MV-4-11 (cell line): ENCODE measurements around the gene SLC35A5.

ENCODE experiments used
- DNase-seq: peaks from one replicate; lab custom pipeline; 2025; lab: John Stamatoyannopoulos, UW

The SLC35A5 gene

GRCh38 chr3:112627419-112627818, 65.6 kb downstream of the SLC35A5 start:
- DNase-seq: no peak

- DNase-seq: no peak
Measured at GRCh38 chr3:112627919-112628466, 66.1 kb downstream of the SLC35A5 start.

- DNase-seq: peak; percentile 72
Measured at GRCh38 chr3:112629425-112629824, 67.6 kb downstream of the SLC35A5 start.

- DNase-seq: no peak
Measured at GRCh38 chr3:112631257-112631656, 69.4 kb downstream of the SLC35A5 start.

GRCh38 chr3:112632596-112632995, 70.8 kb downstream of the SLC35A5 start:
- DNase-seq: no peak

DNA sequence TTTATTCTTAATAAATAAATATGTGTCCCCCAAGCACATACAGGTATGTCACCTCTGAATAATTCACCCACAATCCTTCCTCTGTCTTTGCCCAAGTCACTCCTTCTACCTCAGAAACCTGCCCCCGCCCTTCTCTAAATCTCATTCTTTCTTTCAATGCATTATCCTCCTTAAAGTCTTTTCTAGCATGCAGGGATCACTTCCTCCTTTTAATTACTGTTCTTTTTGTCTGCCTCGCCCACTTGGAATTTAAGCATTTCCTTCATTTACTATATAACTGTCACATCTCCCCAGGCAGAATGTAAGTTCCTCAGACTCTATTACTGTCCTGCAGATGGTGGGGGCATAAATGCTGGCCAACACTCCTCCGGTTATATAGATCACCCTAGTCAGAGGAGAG, 71.3 kb downstream of the SLC35A5 start:
- peak; percentile 70 for DNase-seq

DNA sequence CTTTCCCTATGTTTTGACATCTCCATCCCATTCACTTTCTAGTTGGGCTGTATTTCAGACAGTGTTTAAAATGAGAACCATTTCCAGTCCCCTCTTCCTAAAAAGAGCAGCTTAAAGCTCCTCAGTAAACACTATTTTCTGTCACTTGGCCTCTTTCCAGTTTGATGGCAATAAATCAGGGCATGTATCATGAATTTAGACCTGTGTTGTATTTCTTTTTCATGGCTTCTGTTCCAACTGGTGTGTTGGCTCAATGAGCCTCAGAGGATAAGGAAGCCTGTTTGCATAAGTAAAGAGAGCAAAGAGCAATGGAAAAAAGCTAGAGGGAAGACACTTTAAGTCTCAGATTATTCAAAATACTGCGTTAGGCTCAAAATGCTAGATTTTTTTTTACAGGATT, 71.9 kb downstream of the SLC35A5 start:
- no peak for DNase-seq

DNA sequence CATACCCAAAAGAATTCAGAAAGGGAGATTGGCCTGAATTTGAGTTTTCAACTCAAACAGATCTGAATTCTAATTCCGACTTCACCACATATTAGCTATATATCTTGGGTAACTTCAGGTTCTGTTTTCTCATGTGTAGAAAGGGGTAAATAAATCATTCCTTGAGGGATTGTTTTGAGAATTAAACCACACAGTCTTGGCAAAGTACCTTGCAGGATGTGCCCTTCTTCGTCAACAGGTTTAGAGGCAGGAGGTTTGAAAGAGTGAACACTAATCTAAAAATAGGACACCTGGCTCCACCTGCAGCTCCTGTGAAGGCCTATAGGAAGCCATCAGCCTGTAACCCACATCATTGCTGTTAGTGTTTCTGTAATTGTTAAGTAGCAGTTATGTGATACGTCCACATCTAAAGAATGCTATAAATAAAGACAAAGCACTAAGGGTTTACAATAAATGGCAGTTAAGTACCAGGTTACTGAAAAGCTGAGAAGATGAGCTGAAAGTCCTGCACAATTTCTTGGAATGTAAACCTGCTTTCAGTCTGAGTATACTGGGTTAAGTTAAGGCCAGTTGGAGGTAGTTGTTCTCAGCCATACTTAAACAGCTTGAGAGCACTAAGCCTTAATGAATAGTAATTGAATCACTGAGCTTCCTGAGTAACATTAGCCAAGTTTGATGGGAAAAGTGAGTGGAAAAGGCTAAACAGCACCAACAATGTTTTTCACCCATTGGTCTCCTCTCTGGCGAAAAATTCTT, 73.1 kb downstream of the SLC35A5 start:
- no peak for DNase-seq
